GM23248 (cell line): Measurements from ENCODE around the gene UPB1. TPM values are rescaled to one million over a fixed set of nuclear protein-coding genes. Genes with fewer than 3 reads are reported as not detected.

ENCODE experiments used
- DNase-seq: peaks from one replicate; pipeline ENCODE4 v3.0.0-alpha.2; 2015
- H2AFZ ChIP-seq: fragments of 200-600 bp; sonication (generic); 2 replicates; pipeline ENCODE4 v1.6.1; 2016; ENCODE audit warnings: antibody characterized with exemption
- H3F3A ChIP-seq: fragments of 200-600 bp; sonication (generic); 2 replicates; pipeline ENCODE4 v1.6.1; 2016; ENCODE audit warnings: mild to moderate bottlenecking, antibody characterized with exemption, mixed run types; ENCODE audit not compliant: insufficient read depth
- H3K27ac ChIP-seq: fragments of 200-600 bp; sonication (generic); 2 replicates; pipeline ENCODE4 v1.5.1; 2016; ENCODE audit warnings: mild to moderate bottlenecking
- H3K27me3 ChIP-seq: fragments of 200-600 bp; sonication (generic); replicated peaks from 2 replicates; pipeline ENCODE4 v1.6.1; 2016; ENCODE audit warnings: mild to moderate bottlenecking; ENCODE audit not compliant: insufficient read depth
- H3K36me3 ChIP-seq: fragments of 200-600 bp; sonication (generic); 2 replicates; pipeline ENCODE4 v1.6.1; 2016; ENCODE audit warnings: low read depth, mild to moderate bottlenecking
- H3K4me1 ChIP-seq: fragments of 200-600 bp; sonication (generic); 2 replicates; pipeline ENCODE4 v1.6.1; 2016; ENCODE audit warnings: mild to moderate bottlenecking; ENCODE audit not compliant: insufficient read depth
- H3K4me2 ChIP-seq: fragments of 200-600 bp; sonication (generic); one replicate; pipeline ENCODE4 v1.6.1; 2016; ENCODE audit warnings: mild to moderate bottlenecking; ENCODE audit not compliant: unreplicated experiment
- H3K4me3 ChIP-seq: fragments of 200-600 bp; sonication (generic); 2 replicates; pipeline ENCODE4 v1.5.1; 2016; ENCODE audit warnings: mild to moderate bottlenecking
- H3K79me2 ChIP-seq: fragments of 200-600 bp; sonication (generic); 2 replicates; pipeline ENCODE4 v1.6.1; 2016; ENCODE audit warnings: mild to moderate bottlenecking; ENCODE audit not compliant: insufficient read depth
- H3K9ac ChIP-seq: fragments of 200-600 bp; sonication (generic); 2 replicates; pipeline ENCODE4 v1.6.1; 2016; ENCODE audit warnings: mild to moderate bottlenecking
- H3K9me2 ChIP-seq: fragments of 200-600 bp; sonication (generic); 2 replicates; pipeline ENCODE4 v1.6.1; 2016; ENCODE audit warnings: mixed run types, mild to moderate bottlenecking, moderate library complexity; ENCODE audit not compliant: insufficient read depth
- H3K9me3 ChIP-seq: fragments of 200-600 bp; sonication (generic); one replicate; pipeline ENCODE4 v1.6.1; 2017; ENCODE audit warnings: low read depth
- H4K20me1 ChIP-seq: fragments of 200-600 bp; sonication (generic); 2 replicates; pipeline ENCODE4 v1.6.0; 2016; ENCODE audit not compliant: insufficient read depth
- EZH2 ChIP-seq: fragments of 200-600 bp; sonication (generic); IDR thresholded peaks from 2 replicates; pipeline ENCODE4 v1.6.1; 2018; ENCODE audit warnings: antibody characterized with exemption, mild to moderate bottlenecking; ENCODE audit not compliant: insufficient read depth, poor library complexity, severe bottlenecking
- EZH2phosphoT487 ChIP-seq: fragments of 200-600 bp; sonication (generic); IDR thresholded peaks from 2 replicates; pipeline ENCODE4 v1.6.1; 2018; ENCODE audit warnings: antibody characterized with exemption, moderate library complexity, mild to moderate bottlenecking, low read depth; ENCODE audit not compliant: insufficient read depth
- WGBS, 2 experiments: methylation state at CpG; one replicate each; pipeline ENCODE4 v1.1.6; 2015 to 2017; ENCODE audit warnings: low lambda C conversion rate in 2 of 2, low coverage in 1 of 2; ENCODE audit errors: missing lambda C conversion rate in 2 of 2; 5-methylcytosine and 5-hydroxymethylcytosine counted together
- in situ Hi-C: fragments of 300-500 bp; cut with MboI; formaldehyde crosslinking; loops from 2 replicates; pipeline ENCODE4 v1.15.0; 2020
- polyA plus RNA-seq: library from polyadenylated mRNA; unstranded; fragments of >200 nt; fragmentation: Nextera tagmentation; extraction: Ambion mirVana; gene quantifications from 2 replicates; pipeline ENCODE4 v1.2.1, GENCODE V29; 2016
- total RNA-seq: library from RNA; depleted of rRNA; stranded (reverse); fragments of >200 nt; shearing (Covaris generic); gene quantifications from 2 replicates; pipeline ENCODE4 v1.2.3, GENCODE V29; 2014

The UPB1 gene
- total and polyA plus RNA-seq, 2 experiments from 2014 or later: not detected

- Histone ChIP-seq H3F3A (no peaks in the 10 kb centered on the region), H3K9ac (no peak overlapping the region), H2AFZ (no peak overlapping the region), H3K36me3 (no peaks in the 10 kb centered on the region), H4K20me1 (no peaks in the 10 kb centered on the region), H3K9me3 (no peaks in the 10 kb centered on the region), H3K27me3 (no peaks in the 10 kb centered on the region), H3K79me2 (no peaks in the 10 kb centered on the region), H3K4me1 (no peaks in the 10 kb centered on the region), H3K9me2 (no peaks in the 10 kb centered on the region), H3K27ac (no peak overlapping the region), H3K4me2 (no peak overlapping the region), H3K4me3 (no peak overlapping the region)
- WGBS, 2 experiments: 94 to 100% methylated on average over 1 of the region's 1 CpG
- TF ChIP-seq EZH2phosphoT487 (no peak), EZH2 (no peak)
- no peak for DNase-seq
- in situ Hi-C loops: no loop called here
These were observed 36.9 kb downstream of the UPB1 start for GRCh38 chr22:24532075-24532474.

DNA sequence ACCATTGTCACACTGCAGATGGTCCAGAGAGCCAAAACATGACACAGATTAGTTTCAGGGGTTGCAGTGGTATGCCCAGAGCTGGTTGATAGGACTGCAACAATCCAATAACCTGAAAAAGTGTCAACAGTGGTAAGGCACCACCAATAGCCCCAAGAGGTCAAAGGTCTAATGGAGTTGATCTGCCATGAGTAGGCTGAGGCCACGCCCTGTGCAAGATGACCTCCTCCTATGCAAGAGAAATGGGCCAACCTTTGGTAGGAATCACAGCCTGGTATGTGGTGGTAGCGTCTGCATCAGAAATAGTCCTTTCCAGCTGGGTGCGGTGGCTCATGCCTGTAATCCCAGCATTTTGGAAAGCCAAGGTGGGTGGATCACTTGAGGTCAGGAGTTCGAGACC lies 40.2 kb downstream of the UPB1 start:
- Histone ChIP-seq H3K27ac (no peak overlapping the region), H3F3A (no peaks in the 10 kb centered on the region), H3K36me3 (no peaks in the 10 kb centered on the region), H2AFZ (no peak overlapping the region), H3K9me3 (no peaks in the 10 kb centered on the region), H3K4me2 (no peak overlapping the region), H3K9me2 (no peaks in the 10 kb centered on the region), H3K27me3 (no peaks in the 10 kb centered on the region), H3K9ac (no peak overlapping the region), H3K79me2 (no peaks in the 10 kb centered on the region), H4K20me1 (no peaks in the 10 kb centered on the region), H3K4me1 (no peaks in the 10 kb centered on the region), H3K4me3 (no peak overlapping the region)
- 90% methylated on average over 4 of the region's 4 CpGs for WGBS, 2 experiments
- TF ChIP-seq EZH2phosphoT487 (no peak), EZH2 (no peak)
- in situ Hi-C loops: no loop called here
- no peak for DNase-seq

DNA sequence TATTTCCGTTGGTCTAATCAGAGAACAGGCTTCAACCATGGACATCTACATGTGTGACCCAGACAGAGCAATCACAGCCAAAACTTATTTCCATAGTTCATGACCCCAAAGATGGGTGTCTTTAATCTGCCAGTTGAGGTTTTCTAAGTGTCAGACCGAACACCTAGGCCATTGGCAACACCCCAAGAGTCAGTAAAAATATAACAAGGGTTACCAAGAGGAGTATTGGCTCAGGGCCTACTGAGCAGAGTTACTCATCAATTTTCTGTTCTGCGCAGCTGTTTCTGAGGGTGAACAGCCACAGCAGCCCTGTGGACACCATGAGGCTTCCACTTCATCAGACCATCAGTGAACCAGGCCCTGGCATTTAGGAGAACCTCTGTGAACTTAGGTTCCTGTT lies 41.0 kb downstream of the UPB1 start:
- in situ Hi-C loops: no loop called here
- Histone ChIP-seq H3K4me2 (no peak overlapping the region), H3K27ac (no peak overlapping the region), H3K36me3 (no peaks in the 10 kb centered on the region), H2AFZ (no peak overlapping the region), H3K9me2 (no peaks in the 10 kb centered on the region), H4K20me1 (no peaks in the 10 kb centered on the region), H3K9me3 (no peaks in the 10 kb centered on the region), H3F3A (no peaks in the 10 kb centered on the region), H3K4me1 (no peaks in the 10 kb centered on the region), H3K79me2 (no peaks in the 10 kb centered on the region), H3K27me3 (no peaks in the 10 kb centered on the region), H3K4me3 (no peak overlapping the region), H3K9ac (no peak overlapping the region)
- 93 to 100% methylated on average over 3 of the region's 3 CpGs for WGBS, 2 experiments
- TF ChIP-seq EZH2 (no peak), EZH2phosphoT487 (no peak)
- no peak for DNase-seq

- in situ Hi-C loops: no loop called here
- DNase-seq: no peak
- Histone ChIP-seq H3K36me3 (no peaks in the 10 kb centered on the region; the same call in 1 of the 2 replicates), H3K79me2 (no peaks in the 10 kb centered on the region), H3K4me1 (no peaks in the 10 kb centered on the region), H3F3A (no peaks in the 10 kb centered on the region), H3K4me2 (no peak overlapping the region), H3K27me3 (no peaks in the 10 kb centered on the region), H3K9me2 (no peaks in the 10 kb centered on the region), H3K9ac (no peak overlapping the region), H3K27ac (no peak overlapping the region), H3K4me3 (no peak overlapping the region), H4K20me1 (no peaks in the 10 kb centered on the region), H2AFZ (no peak overlapping the region), H3K9me3 (no peaks in the 10 kb centered on the region)
- WGBS, 2 experiments: 71 to 72% methylated on average over 2 of the region's 2 CpGs
- TF ChIP-seq EZH2 (no peak), EZH2phosphoT487 (no peak)
These were observed 45.3 kb downstream of the UPB1 start for GRCh38 chr22:24540470-24540869.
